ENCODE data around the gene ZC3H14. TPM values are rescaled to one million over a fixed set of nuclear protein-coding genes. Genes with fewer than 3 reads are reported as not detected.

ZC3H14 gene
- total and polyA plus RNA-seq, 2 experiments from 2014 or later = 39.9 to 68.4 TPM

DNA sequence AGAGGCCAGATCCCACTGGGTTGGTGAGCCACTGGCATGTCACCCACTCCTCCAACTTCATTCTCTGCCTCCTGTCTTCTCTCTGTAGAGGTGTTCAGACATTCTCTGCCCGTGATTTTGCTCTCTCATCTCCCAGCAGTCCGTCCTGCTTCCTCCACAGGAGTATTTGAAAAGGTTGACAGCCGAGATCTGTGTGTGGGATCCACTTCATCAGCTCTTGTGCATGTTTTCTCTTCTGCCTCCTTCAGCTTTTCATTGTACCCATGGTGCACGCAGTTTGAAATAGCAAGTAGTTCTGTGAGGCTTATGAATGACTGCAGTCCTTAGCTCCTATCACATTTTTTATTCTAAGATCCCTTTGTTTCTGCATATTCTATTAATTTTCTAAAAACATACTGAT, 34.8 kb downstream of the ZC3H14 start:
- Histone ChIP-seq H3K36me3 (replicated peaks; ENCODE audit: insufficient read depth, low read depth) (no peaks in the 10 kb centered on the region), H4K20me1 (ENCODE audit: insufficient read depth, poor library complexity, severe bottlenecking) (no peaks in the 10 kb centered on the region), H3K9me2 (replicated peaks; ENCODE audit: insufficient read depth) (no peaks in the 10 kb centered on the region), H3K4me2 (no peak overlapping the region), H3K9me3 (ENCODE audit: low read depth) (no peaks in the 10 kb centered on the region), H3K27ac (no peak overlapping the region), H3K79me2 (peaks cover 6% of the 10 kb centered on the region), H3K27me3 (no peaks in the 10 kb centered on the region), H3K4me3 (no peak overlapping the region), H3K4me1 (ENCODE audit: insufficient read depth) (no peaks in the 10 kb centered on the region), H2AFZ (no peak overlapping the region)
- DNase-seq (ENCODE audit: low spot score) = no peak
- WGBS (ENCODE audit: low lambda C conversion rate, missing lambda C conversion rate) = 97% methylated on average over 4 of the region's 4 CpGs
- TF ChIP-seq, protein P1, sequence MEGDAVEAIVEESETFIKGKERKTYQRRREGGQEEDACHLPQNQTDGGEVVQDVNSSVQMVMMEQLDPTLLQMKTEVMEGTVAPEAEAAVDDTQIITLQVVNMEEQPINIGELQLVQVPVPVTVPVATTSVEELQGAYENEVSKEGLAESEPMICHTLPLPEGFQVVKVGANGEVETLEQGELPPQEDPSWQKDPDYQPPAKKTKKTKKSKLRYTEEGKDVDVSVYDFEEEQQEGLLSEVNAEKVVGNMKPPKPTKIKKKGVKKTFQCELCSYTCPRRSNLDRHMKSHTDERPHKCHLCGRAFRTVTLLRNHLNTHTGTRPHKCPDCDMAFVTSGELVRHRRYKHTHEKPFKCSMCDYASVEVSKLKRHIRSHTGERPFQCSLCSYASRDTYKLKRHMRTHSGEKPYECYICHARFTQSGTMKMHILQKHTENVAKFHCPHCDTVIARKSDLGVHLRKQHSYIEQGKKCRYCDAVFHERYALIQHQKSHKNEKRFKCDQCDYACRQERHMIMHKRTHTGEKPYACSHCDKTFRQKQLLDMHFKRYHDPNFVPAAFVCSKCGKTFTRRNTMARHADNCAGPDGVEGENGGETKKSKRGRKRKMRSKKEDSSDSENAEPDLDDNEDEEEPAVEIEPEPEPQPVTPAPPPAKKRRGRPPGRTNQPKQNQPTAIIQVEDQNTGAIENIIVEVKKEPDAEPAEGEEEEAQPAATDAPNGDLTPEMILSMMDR (IDR thresholded peaks at IDR 0.05; ENCODE audit: poor library complexity) = no peak
- no peak for TF ChIP-seq EZH2 (IDR thresholded peaks at IDR 0.05; ENCODE audit: borderline replicate concordance)
- TF ChIP-seq EZH2phosphoT487 (IDR thresholded peaks at IDR 0.05; ENCODE audit: low read depth, severe bottlenecking, unreplicated experiment) = no peak

DNA sequence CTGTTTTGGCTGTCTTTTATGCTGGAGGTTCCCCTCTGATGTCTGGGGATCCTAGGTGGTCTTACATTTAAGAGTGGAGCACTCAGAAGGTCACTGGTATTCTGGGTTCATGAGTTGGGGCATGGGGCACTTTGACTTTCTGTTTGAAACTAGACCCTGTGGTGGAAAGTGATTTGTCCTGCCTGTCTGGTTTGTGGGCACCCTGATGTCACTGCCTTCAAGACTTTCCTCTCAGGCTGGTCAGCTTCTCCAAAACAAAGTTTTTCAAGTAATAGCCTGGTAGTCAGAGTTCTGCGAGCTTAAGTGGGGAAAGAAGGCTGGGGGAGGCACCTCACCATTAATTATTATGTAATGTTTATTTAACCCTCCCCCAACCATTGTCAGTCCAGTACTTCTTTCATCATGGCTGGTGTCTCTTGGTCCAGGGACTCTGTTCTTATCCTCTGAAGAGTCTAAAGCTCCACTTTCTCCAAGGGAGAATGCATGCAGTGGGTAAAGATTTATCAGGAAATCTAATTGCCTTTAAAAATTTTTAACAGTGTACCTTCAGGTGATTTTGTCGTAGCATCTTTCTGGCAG, 35.3 kb downstream of the ZC3H14 start:
- H2AFZ ChIP-seq = no peak overlapping the region
- no peak overlapping the region for H3K4me2 ChIP-seq
- no peaks in the 10 kb centered on the region for H4K20me1 ChIP-seq (ENCODE audit: insufficient read depth, poor library complexity, severe bottlenecking)
- TF ChIP-seq EZH2phosphoT487 (IDR thresholded peaks at IDR 0.05; ENCODE audit: low read depth, severe bottlenecking, unreplicated experiment) = no peak
- TF ChIP-seq, protein P1 (IDR thresholded peaks at IDR 0.05; ENCODE audit: poor library complexity) = no peak
- no peak for TF ChIP-seq EZH2 (IDR thresholded peaks at IDR 0.05; ENCODE audit: borderline replicate concordance)
- peaks cover 6% of the 10 kb centered on the region for H3K79me2 ChIP-seq
- no peaks in the 10 kb centered on the region for H3K27me3 ChIP-seq
- 77% methylated on average over 2 of the region's 2 CpGs for WGBS (ENCODE audit: low lambda C conversion rate, missing lambda C conversion rate)
- H3K4me1 ChIP-seq (ENCODE audit: insufficient read depth) = no peaks in the 10 kb centered on the region
- no peaks in the 10 kb centered on the region for H3K9me3 ChIP-seq (ENCODE audit: low read depth)
- H3K9me2 ChIP-seq (replicated peaks; ENCODE audit: insufficient read depth) = no peaks in the 10 kb centered on the region
- no peak overlapping the region for H3K4me3 ChIP-seq
- no peak overlapping the region for H3K27ac ChIP-seq
- peaks cover 4% of the 10 kb centered on the region for H3K36me3 ChIP-seq (replicated peaks; ENCODE audit: insufficient read depth, low read depth)
- DNase-seq (ENCODE audit: low spot score) = no peak

DNA sequence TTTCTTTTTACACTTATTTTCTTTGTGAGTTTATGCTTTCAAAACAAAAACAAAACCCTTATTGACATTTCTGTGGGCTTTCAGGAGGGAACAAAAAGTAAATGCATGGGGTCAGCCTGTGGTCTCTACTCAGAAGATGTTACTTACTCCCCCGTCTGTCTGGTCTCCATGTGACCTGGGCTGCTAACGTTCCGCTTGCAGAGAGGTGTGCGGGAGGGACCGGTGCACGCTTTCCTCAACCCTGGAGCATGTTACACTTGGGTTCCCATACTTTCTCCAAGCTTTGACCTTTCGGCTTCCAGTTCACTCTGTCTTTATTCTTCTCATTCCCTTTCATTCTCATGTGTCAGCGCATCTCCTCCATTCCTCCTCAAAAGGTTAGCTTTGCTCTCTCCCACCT, 36.5 kb downstream of the ZC3H14 start:
- H2AFZ ChIP-seq = no peak overlapping the region
- TF ChIP-seq, protein P1 (IDR thresholded peaks at IDR 0.05; ENCODE audit: poor library complexity) = no peak
- no peak for TF ChIP-seq EZH2 (IDR thresholded peaks at IDR 0.05; ENCODE audit: borderline replicate concordance)
- TF ChIP-seq EZH2phosphoT487 (IDR thresholded peaks at IDR 0.05; ENCODE audit: low read depth, severe bottlenecking, unreplicated experiment) = no peak
- no peaks in the 10 kb centered on the region for H3K9me2 ChIP-seq (replicated peaks; ENCODE audit: insufficient read depth)
- 94% methylated on average over 8 of the region's 8 CpGs for WGBS (ENCODE audit: low lambda C conversion rate, missing lambda C conversion rate)
- peaks cover 7% of the 10 kb centered on the region for H3K36me3 ChIP-seq (replicated peaks; ENCODE audit: insufficient read depth, low read depth)
- no peaks in the 10 kb centered on the region for H4K20me1 ChIP-seq (ENCODE audit: insufficient read depth, poor library complexity, severe bottlenecking)
- no peaks in the 10 kb centered on the region for H3K9me3 ChIP-seq (ENCODE audit: low read depth)
- no peaks in the 10 kb centered on the region for H3K27me3 ChIP-seq
- H3K27ac ChIP-seq = no peak overlapping the region
- H3K4me2 ChIP-seq = no peak overlapping the region
- no peak for DNase-seq (ENCODE audit: low spot score)
- no peak overlapping the region for H3K4me3 ChIP-seq
- H3K79me2 ChIP-seq = peaks cover 5% of the 10 kb centered on the region
- H3K4me1 ChIP-seq (ENCODE audit: insufficient read depth) = no peaks in the 10 kb centered on the region
